K562 (cell line): Measurements from ENCODE around the gene DRG1. TPM values are rescaled to one million over a fixed set of nuclear protein-coding genes. Genes with fewer than 3 reads are reported as not detected.
A peak's percentile ranks its signal among the peaks of the same experiment; 100 is the strongest.

Experiments used
- ARNT ChIP-seq, 2 experiments: fragments of 450-650 bp; IDR thresholded peaks; 2 replicates each; pipeline ENCODE4 v1.6.1; 2016; ENCODE audit warnings: mild to moderate bottlenecking in 1 of 2
- CBX8 ChIP-seq: fragments of 200-600 bp; sonication (generic); IDR thresholded peaks from 2 replicates; pipeline ENCODE4 v1.6.1; 2012; ENCODE audit warnings: borderline replicate concordance, mixed run types, low read depth, mild to moderate bottlenecking, moderate library complexity, mixed read lengths, low read length, control low read depth, inconsistent platforms; ENCODE audit not compliant: poor library complexity, severe bottlenecking; ENCODE audit errors: extremely low read depth
- CEBPB ChIP-seq: fragments of 450-650 bp; IDR thresholded peaks from 2 replicates; pipeline ENCODE4 v1.6.1; 2016; ENCODE audit warnings: missing genetic modification characterization, missing compliant biosample characterization
- CSDE1 ChIP-seq, 2 experiments: fragments of 450-650 bp; IDR thresholded peaks; 2 replicates each; pipeline ENCODE4 v1.6.1; 2016; ENCODE audit warnings: mild to moderate bottlenecking in 1 of 2
- DPF2 ChIP-seq: fragments of 450-650 bp; IDR thresholded peaks from 2 replicates; pipeline ENCODE4 v1.6.1; 2016
- FOS ChIP-seq: IDR thresholded peaks from 3 replicates; pipeline ENCODE4 v1.6.1; 2011; ENCODE audit not compliant: insufficient read length; ENCODE audit errors: extremely low read depth
- HDGF ChIP-seq: fragments of 450-650 bp; IDR thresholded peaks from 2 replicates; pipeline ENCODE4 v1.6.1; 2016
- JUND ChIP-seq, 2 experiments: IDR thresholded peaks; 2 replicates in 1 of 2; 3 replicates in 1 of 2; pipeline ENCODE4 v1.6.1; 2011; ENCODE audit warnings: borderline replicate concordance in 2 of 2, low read depth in 2 of 2, low read length in 2 of 2, improper control_type of control experiment in 1 of 2, missing biosample characterization in 1 of 2, missing genetic modification characterization in 1 of 2, missing genetic modification reagents in 1 of 2
- KLF1 ChIP-seq: fragments of 450-650 bp; IDR thresholded peaks from 2 replicates; pipeline ENCODE4 v1.6.1; 2016; ENCODE audit warnings: missing genetic modification characterization, missing compliant biosample characterization
- NR1H2 ChIP-seq: sonication (generic); formaldehyde crosslinking; IDR thresholded peaks from 2 replicates; pipeline ENCODE4 v1.4.0; 2020; ENCODE audit warnings: mild to moderate bottlenecking, missing genetic modification reagents
- POLR2G ChIP-seq: fragments of 200-400 bp; formaldehyde crosslinking; IDR thresholded peaks from 2 replicates; pipeline ENCODE4 v1.6.1; 2017; ENCODE audit warnings: low read depth, mild to moderate bottlenecking, antibody characterized with exemption, low read length, moderate library complexity
- REST ChIP-seq, 2 experiments: fragments of 450-650 bp; formaldehyde crosslinking in 1 of 2; IDR thresholded peaks; 2 replicates each; pipeline versions ENCODE4 v1.4.0 to v1.6.1; 2014 to 2020; ENCODE audit warnings: mild to moderate bottlenecking in 2 of 2, borderline replicate concordance in 1 of 2, low read depth in 1 of 2
- RNF2 ChIP-seq: sonication (generic); IDR thresholded peaks from 2 replicates; pipeline ENCODE4 v1.6.1; 2016
- SMARCB1 ChIP-seq: IDR thresholded peaks from 2 replicates; pipeline ENCODE4 v1.6.1; 2011; ENCODE audit warnings: improper control_type of control experiment, low read depth; ENCODE audit not compliant: insufficient read length
- SPI1 ChIP-seq: IDR thresholded peaks from 2 replicates; pipeline ENCODE4 v1.6.1; 2011; ENCODE audit warnings: low read depth, low read length, control low read depth, borderline replicate concordance
- TAF1 ChIP-seq: IDR thresholded peaks from 2 replicates; pipeline ENCODE4 v1.6.1; 2011; ENCODE audit warnings: mild to moderate bottlenecking, low read length, moderate library complexity; ENCODE audit not compliant: insufficient read depth, control insufficient read depth, severe bottlenecking; ENCODE audit errors: extremely low read depth
- TRIM28 ChIP-seq: fragments of 450-650 bp; IDR thresholded peaks from 2 replicates; pipeline ENCODE4 v1.6.1; 2017
- YBX1 ChIP-seq: fragments of 450-650 bp; IDR thresholded peaks from 2 replicates; pipeline ENCODE4 v1.7.1; 2016; ENCODE audit warnings: mild to moderate bottlenecking
- ZNF140 ChIP-seq: fragments of 250-450 bp; sonication (Bioruptor Pico); IDR thresholded peaks from 2 replicates; pipeline ENCODE4 v1.8.0; 2021; ENCODE audit warnings: moderate library complexity, mild to moderate bottlenecking, inconsistent platforms
- ZNF3 ChIP-seq: fragments of 250-450 bp; sonication (Bioruptor Pico); IDR thresholded peaks from 2 replicates; pipeline ENCODE4 v1.5.0; 2021; ENCODE audit warnings: mild to moderate bottlenecking, moderate library complexity
- polyA plus RNA-seq, 8 experiments: library from polyadenylated mRNA; depleted of rRNA in 4 of 8; stranded (reverse) in 5 of 8; unstranded in 3 of 8; fragments of >200 nt; fragmentation: Nextera tagmentation in 2 of 8; fragmentation: Illumina TruSeq in 1 of 8; extraction: Ambion mirVana in 2 of 8; extraction: Trizol in 1 of 8; gene quantifications; 2 replicates each; pipeline versions ENCODE4 v1.2.1 to v1.2.3, GENCODE V29; 2011 to 2014; ENCODE audit warnings: inconsistent platforms in 1 of 8, missing spikeins in 1 of 8
- total RNA-seq, 7 experiments: library from RNA; depleted of rRNA in 6 of 7; stranded (reverse); fragments of >200 nt in 6 of 7; fragmentation: Illumina TruSeq in 2 of 7; extraction: Trizol in 2 of 7; gene quantifications; 2 replicates each; pipeline versions ENCODE4 v1.2.1 to v1.2.3, GENCODE V29; 2011 to 2021; ENCODE audit warnings: low replicate concordance in 1 of 7
- TF ChIP-seq, protein P1 (sequence below): sonication (generic); formaldehyde crosslinking; IDR thresholded peaks from 2 replicates; pipeline ENCODE4 v1.8.0; 2022; ENCODE audit warnings: mild to moderate bottlenecking, missing genetic modification reagents

DRG1 gene
- total and polyA plus RNA-seq, 9 of the 15 experiments (the other 6 are each of a cell fraction or from before 2014, with no cell fraction given) = 76.4 to 211 (median 93.3) TPM

- TF ChIP-seq REST (IDR thresholded peaks at IDR 0.05; ENCODE audit: borderline replicate concordance) (no peak), REST (CRISPR knock-in tag; IDR thresholded peaks at IDR 0.05; ENCODE audit: low read depth) (no peak), SPI1 (no peak), ZNF3 (no peak), POLR2G (peak; percentile 96), TAF1 (peak; percentile 85), TRIM28 (no peak), CSDE1 (IDR thresholded peaks at IDR 0.05) (no peak), KLF1 (tag) (no peak), YBX1 (no peak), HDGF (no peak), SMARCB1 (no peak), CBX8 (no peak), ZNF140 (CRISPR knock-in tag) (no peak), ARNT (IDR thresholded peaks at IDR 0.05) (no peak), FOS (no peak), CEBPB (tag) (no peak), DPF2 (no peak), RNF2 (0 out of 2 replicates have a peak, but pooled peaks have one; percentile 17), NR1H2 (CRISPR knock-in tag) (no peak), JUND (IDR thresholded peaks at IDR 0.05; ENCODE audit: borderline replicate concordance, low read depth, low read length) (no peak), JUND (tag; IDR thresholded peaks at IDR 0.05; ENCODE audit: borderline replicate concordance, low read depth, low read length) (no peak)
- TF ChIP-seq, protein P1, sequence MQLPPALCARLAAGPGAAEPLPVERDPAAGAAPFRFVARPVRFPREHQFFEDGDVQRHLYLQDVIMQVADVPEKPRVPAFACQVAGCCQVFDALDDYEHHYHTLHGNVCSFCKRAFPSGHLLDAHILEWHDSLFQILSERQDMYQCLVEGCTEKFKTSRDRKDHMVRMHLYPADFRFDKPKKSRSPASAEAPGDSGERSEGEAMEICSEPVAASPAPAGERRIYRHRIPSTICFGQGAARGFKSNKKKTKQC (CRISPR knock-in tag) = 0 out of 2 replicates have a peak, but pooled peaks have one; percentile 12
Observed at GRCh38 chr22:31399211-31400022, at the start of gene DRG1 (continued).
